Psoas muscle (tissue), 8 donors: ENCODE measurements around the gene STRIP2. TPM values are rescaled to one million over a fixed set of nuclear protein-coding genes. Genes with fewer than 3 reads are reported as not detected.

Experiments
- ATAC-seq, 4 donors: fragments of 200-7000 bp; cut with Tn5 transposase; one replicate each; pipeline ENCODE4 v1.9.1; 2020; ENCODE audit warnings: moderate library complexity in 3 of 4, mild to moderate bottlenecking in 2 of 4
- DNase-seq, 2 donors: peaks; one replicate each; pipeline ENCODE4 v3.0.0-alpha.2; 2020
- H3K27ac ChIP-seq: fragments of 200-600 bp; one replicate; pipeline ENCODE4 v1.8.0; 2022
- H3K27me3 ChIP-seq, 3 donors: fragments of 200-600 bp in 1 of 3; one replicate each; pipeline versions ENCODE4 v1.6.1 to v1.8.0; 2013 to 2022; ENCODE audit warnings: low read length in 2 of 3, mild to moderate bottlenecking in 2 of 3, moderate library complexity in 1 of 3; ENCODE audit not compliant: insufficient read depth in 3 of 3
- H3K36me3 ChIP-seq, 2 donors: fragments of 200-600 bp in 1 of 2; one replicate each; pipeline versions ENCODE4 v1.6.1 to v1.8.0; 2013 to 2022; ENCODE audit warnings: low read depth in 1 of 2, mild to moderate bottlenecking in 1 of 2, moderate library complexity in 1 of 2; ENCODE audit not compliant: insufficient read depth in 1 of 2
- H3K4me1 ChIP-seq: fragments of 200-600 bp; one replicate; pipeline ENCODE4 v1.8.0; 2022
- H3K4me3 ChIP-seq: fragments of 200-600 bp; one replicate; pipeline ENCODE4 v1.8.0; 2022; ENCODE audit warnings: mild to moderate bottlenecking
- H3K9me3 ChIP-seq: fragments of 200-600 bp; one replicate; pipeline ENCODE4 v1.8.0; 2022
- CTCF ChIP-seq: fragments of 200-600 bp; IDR thresholded peaks from one replicate; pipeline ENCODE4 v1.8.0; 2022; ENCODE audit warnings: antibody characterized with exemption
- WGBS, 3 donors: extraction: QIAGEN DNeasy Blood & Tissue Kit; methylation state at CpG; one replicate each; pipeline versions ENCODE4 v1.1.6 to v1.1.7; 2013; 5-methylcytosine and 5-hydroxymethylcytosine counted together
- intact Hi-C, 2 donors: fragments of 100-400 bp; cut with DNase I; formaldehyde crosslinking; loops; one replicate each; pipeline versions ENCODE4 v1.11.0 to v1.14.2; 2022
- polyA plus RNA-seq, 3 donors: library from polyadenylated mRNA; stranded (reverse); fragments of 200-250 nt; gene quantifications; one replicate each; pipeline ENCODE4 v1.2.3, GENCODE V29; 2013
- total RNA-seq, 4 donors: library from RNA; stranded (reverse); fragmentation: NEBNext Ultra II Directional in 2 of 4; extraction: Animal tissue kit (Norgen Biotek cat#: 25700) in 2 of 4; gene quantifications; one replicate each; pipeline versions ENCODE4 v1.2.1 to v1.2.4, GENCODE V29; 2021 to 2023
- donor health status: healthy with polysubstance abuse.
- donor health status: DM: no; HTN: no; CAD: no; lungs with moderate emphysema.
- donor health status: Bipolar disorder and iron deficiency.
- donor health status: healthy.
- donor health status: DM: yes; HTN: yes; CAD: no.
- donor health status: DM: no; HTN: no; CAD: no.
- donor health status: DM: no; HTN: no; CAD: no.
- donor health status: DM: yes; HTN: yes; CAD: no.

The STRIP2 gene
- total and polyA plus RNA-seq, 7 donors, result 14.5 to 94.4 (median 46.6) TPM

- intact Hi-C loops, result loop anchor here in 1 of 2 donors (10.0 kb wide), 1 partner anchor 138 kb away; no protein-coding TSS in a partner anchor
- Histone ChIP-seq H3K4me1 (no peaks in the 10 kb centered on the region), H3K27ac (no peak overlapping the region), H3K36me3 (peaks cover 0 to 9% of the 10 kb centered on the region in 2 donors), H3K27me3 (no peaks in the 10 kb centered on the region), H3K4me3 (no peak overlapping the region), H3K9me3 (no peaks in the 10 kb centered on the region)
- ATAC-seq (no peak), DNase-seq (no peak)
- TF ChIP-seq CTCF, result no peak
- WGBS, 3 donors, result 83 to 91% (median 84%) methylated on average over 4 of the region's 4 CpGs
Measured at GRCh38 chr7:129497156-129497555, 62.9 kb downstream of the STRIP2 start.

- no peak overlapping the region for H3K4me3 ChIP-seq
- H3K4me1 ChIP-seq, result peaks cover 4% of the 10 kb centered on the region
- no peaks in the 10 kb centered on the region for H3K9me3 ChIP-seq
- DNase-seq (no peak), ATAC-seq (no peak)
- intact Hi-C loops, result loop anchor here in 1 of 2 donors (10.0 kb wide), 1 partner anchor 137 kb away; no protein-coding TSS in a partner anchor
- no peaks in the 10 kb centered on the region for H3K27me3 ChIP-seq
- peaks cover 0 to 5% of the 10 kb centered on the region in 2 donors for H3K36me3 ChIP-seq
- no peak overlapping the region for H3K27ac ChIP-seq
- 88 to 100% (median 89%) methylated on average over 1 of the region's 1 CpG for WGBS, 3 donors
- no peak for TF ChIP-seq CTCF
Measured at GRCh38 chr7:129498021-129498420, 63.8 kb downstream of the STRIP2 start.

- H3K27ac ChIP-seq, result no peak overlapping the region
- no peaks in the 10 kb centered on the region for H3K36me3 ChIP-seq
- H3K27me3 ChIP-seq, result peaks cover 0 to 4% (median 0%) of the 10 kb centered on the region in 3 donors
- peaks cover 7% of the 10 kb centered on the region for H3K4me1 ChIP-seq
- WGBS, 3 donors, result 67 to 83% (median 75%) methylated on average over 6 of the region's 6 CpGs
- no peaks in the 10 kb centered on the region for H3K9me3 ChIP-seq
- DNase-seq, result no peak
- no peak overlapping the region for H3K4me3 ChIP-seq
- TF ChIP-seq CTCF, result no peak
- intact Hi-C loops, result loop anchor here in 1 of 2 donors (10.0 kb wide), 2 partner anchors 105 to 135 kb away; no protein-coding TSS in a partner anchor
- no peak for ATAC-seq
Measured at GRCh38 chr7:129499999-129500398, 65.8 kb downstream of the STRIP2 start.

GRCh38 chr7:129501760-129502707 is 67.8 kb downstream of the STRIP2 start, which contains the start of gene SMKR1:
SMKR1 (plus strand) TSS chr7:129502531; CDS start chr7:129502825, 294 bp downstream.
- intact Hi-C loops, result loop anchor here in 1 of 2 donors (10.0 kb wide), 1 partner anchor 103 kb away; no protein-coding TSS in a partner anchor
- peak; percentile 88 to 92 (median 90) for ATAC-seq
- no peak for TF ChIP-seq CTCF
- H3K27me3 ChIP-seq, result peaks cover 0 to 4% (median 0%) of the 10 kb centered on the region in 3 donors
- peaks cover 7% of the 10 kb centered on the region for H3K4me1 ChIP-seq
- no peaks in the 10 kb centered on the region for H3K9me3 ChIP-seq
- no peaks in the 10 kb centered on the region for H3K36me3 ChIP-seq
- peak within 1 kb of the TSS; percentile 76 for H3K4me3 ChIP-seq
- H3K27ac ChIP-seq, result no peak within 1 kb of the TSS
- WGBS, 3 donors, result 7 to 11% (median 11%) methylated on average over 67 to 89 of the region's 89 CpGs
- peak; percentile 71 to 88 for DNase-seq
